HepG2 (cell line): ENCODE measurements around the gene CACNA1D. TPM values are rescaled to one million over a fixed set of nuclear protein-coding genes. Genes with fewer than 3 reads are reported as not detected.
A peak's percentile ranks its signal among the peaks of the same experiment; 100 is the strongest.

Experiments used
- ATAC-seq: fragments of 200-7000 bp; cut with Tn5 transposase; 3 replicates; pipeline ENCODE4 v1.9.1; 2020; ENCODE audit warnings: mild to moderate bottlenecking, moderate library complexity
- BruUV-seq: library from RNA; stranded (reverse); fragments of 400-500 nt; replicated peaks from 2 replicates; lab custom pipeline; 2021; lab: Mats Ljungman, UMichigan
- CTCF ChIA-PET: fragments of 300-600 bp; formaldehyde crosslinking; extraction: SDS; loops from one replicate; lab custom pipeline; 2021; ENCODE audit warnings: low total read pairs, inconsistent platforms, low intra/inter-chr PET ratio; lab: Yijun Ruan, JAX
- POLR2A ChIA-PET: fragments of 350-600 bp; sonication (Branson Sonifier 250); formaldehyde crosslinking; loops from one replicate; lab custom pipeline; 2020; ENCODE audit warnings: antibody characterized with exemption, inconsistent platforms; lab: Yijun Ruan, JAX
- DNase-seq: peaks from one replicate; pipeline ENCODE4 v3.0.0-alpha.2; 2015; ENCODE audit warnings: low spot score
- FAIRE-seq: peaks from 3 replicates; lab custom pipeline; 2011; peaks lifted over from hg19 to GRCh38; lab: Jason Lieb, UNC
- H2AFZ ChIP-seq: one replicate; pipeline ENCODE4 v1.6.1; 2011; ENCODE audit warnings: low read length, inconsistent platforms
- H3K27ac ChIP-seq: fragments of 300-600 bp; 3 replicates; pipeline ENCODE4 v1.8.0; 2011; ENCODE audit warnings: mixed run types, mild to moderate bottlenecking, mixed read lengths, low read length, inconsistent platforms; ENCODE audit not compliant: insufficient read depth; ENCODE audit errors: extremely low read length
- H3K27me3 ChIP-seq, 2 experiments: fragments of 200-600 bp in 1 of 2; 2 replicates in 1 of 2; 3 replicates in 1 of 2; pipeline versions ENCODE4 v1.6.0 to v1.8.0; 2011; ENCODE audit warnings: low read length in 2 of 2, mild to moderate bottlenecking in 2 of 2, moderate library complexity in 2 of 2, inconsistent platforms in 1 of 2; ENCODE audit not compliant: insufficient read depth in 2 of 2, control insufficient read depth in 1 of 2
- H3K36me3 ChIP-seq, 2 experiments: fragments of 200-600 bp in 1 of 2; replicated peaks in 1 of 2; 2 replicates in 1 of 2; 3 replicates in 1 of 2; pipeline versions ENCODE4 v1.5.1 to v1.8.0; 2011; ENCODE audit warnings: low read length in 2 of 2, inconsistent platforms in 1 of 2; ENCODE audit not compliant: insufficient read depth in 2 of 2, control insufficient read depth in 1 of 2
- H3K4me1 ChIP-seq: 2 replicates; pipeline ENCODE4 v1.5.1; 2012; ENCODE audit warnings: low read length, inconsistent platforms; ENCODE audit not compliant: insufficient read depth
- H3K4me2 ChIP-seq: 2 replicates; pipeline ENCODE4 v1.6.0; 2011; ENCODE audit warnings: low read depth, low read length, inconsistent platforms
- H3K4me3 ChIP-seq, 3 experiments: fragments of 200-600 bp in 1 of 3; sonication (generic), shearing (Covaris generic) in 1 of 3; replicated peaks in 1 of 3; 2 replicates each; pipeline ENCODE4 v1.5.1; 2011 to 2016; ENCODE audit warnings: low read length in 3 of 3, inconsistent platforms in 2 of 3, low read depth in 2 of 3, mild to moderate bottlenecking in 2 of 3, control low read depth in 1 of 3, mixed read lengths in 1 of 3; ENCODE audit not compliant: insufficient read depth in 1 of 3
- H3K79me2 ChIP-seq: one replicate; pipeline ENCODE4 v1.6.1; 2011; ENCODE audit warnings: low read length, inconsistent platforms; ENCODE audit not compliant: insufficient read depth
- H3K9ac ChIP-seq: 2 replicates; pipeline ENCODE4 v1.6.0; 2011; ENCODE audit warnings: mild to moderate bottlenecking, low read depth, low read length, inconsistent platforms; ENCODE audit not compliant: insufficient read depth
- H3K9me3 ChIP-seq: 2 replicates; pipeline ENCODE4 v1.5.1; 2012; ENCODE audit warnings: mild to moderate bottlenecking, low read length
- H4K20me1 ChIP-seq: 2 replicates; pipeline ENCODE4 v1.6.0; 2011; ENCODE audit warnings: inconsistent platforms, mild to moderate bottlenecking, low read length, moderate library complexity; ENCODE audit not compliant: insufficient read depth
- DDIT3 ChIP-seq: sonication (generic); formaldehyde crosslinking; IDR thresholded peaks from 2 replicates; pipeline ENCODE4 v1.4.0; 2020; ENCODE audit warnings: mild to moderate bottlenecking, missing genetic modification reagents
- JDP2 ChIP-seq: sonication (generic); formaldehyde crosslinking; IDR thresholded peaks from 2 replicates; pipeline ENCODE4 v1.8.1; 2022; ENCODE audit warnings: missing genetic modification reagents, borderline replicate concordance
- MED13 ChIP-seq: sonication (generic); formaldehyde crosslinking; IDR thresholded peaks from 2 replicates; pipeline ENCODE4 v1.5.0; 2020; ENCODE audit warnings: missing genetic modification reagents
- NFE2L1 ChIP-seq: sonication (generic); formaldehyde crosslinking; IDR thresholded peaks from 2 replicates; pipeline ENCODE4 v1.4.0; 2020; ENCODE audit warnings: missing genetic modification reagents, mild to moderate bottlenecking, borderline replicate concordance
- NFYB ChIP-seq: sonication (generic); formaldehyde crosslinking; IDR thresholded peaks from 2 replicates; pipeline ENCODE4 v1.4.0; 2020; ENCODE audit warnings: missing genetic modification reagents
- PRDM10 ChIP-seq: sonication (generic); formaldehyde crosslinking; IDR thresholded peaks from 2 replicates; pipeline ENCODE4 v1.4.0; 2020; ENCODE audit warnings: low read depth, missing genetic modification reagents
- RFX5 ChIP-seq: IDR thresholded peaks from 2 replicates; pipeline ENCODE4 v1.6.1; 2011; ENCODE audit warnings: low read depth, low read length, improper control_type of control experiment
- SOX13 ChIP-seq, 3 experiments: fragments of 450-650 bp in 1 of 3; sonication (generic) in 1 of 3; formaldehyde crosslinking in 1 of 3; IDR thresholded peaks in 2 of 3; conservative IDR thresholded peaks in 1 of 3; 2 replicates each; pipeline versions ENCODE4 v1.5.0 to v1.6.1; 2016 to 2020; ENCODE audit warnings: antibody characterized with exemption in 1 of 3, mild to moderate bottlenecking in 1 of 3, missing compliant biosample characterization in 1 of 3, missing genetic modification reagents in 1 of 3, moderate library complexity in 1 of 3
- SRF ChIP-seq: IDR thresholded peaks from 2 replicates; pipeline ENCODE4 v1.6.1; 2011; ENCODE audit warnings: mild to moderate bottlenecking, low read depth, low read length, moderate library complexity
- THYN1 ChIP-seq: sonication (generic); formaldehyde crosslinking; IDR thresholded peaks from 2 replicates; pipeline ENCODE4 v1.8.1; 2023; ENCODE audit warnings: low read depth, mild to moderate bottlenecking, moderate library complexity, missing genetic modification reagents, borderline replicate concordance
- ZFYVE20 ChIP-seq: sonication (generic); formaldehyde crosslinking; IDR thresholded peaks from 2 replicates; pipeline ENCODE4 v1.8.0; 2023; ENCODE audit warnings: low read depth, mild to moderate bottlenecking, moderate library complexity, missing genetic modification reagents, borderline replicate concordance
- ZNF17 ChIP-seq: sonication (generic); formaldehyde crosslinking; IDR thresholded peaks from 2 replicates; pipeline ENCODE4 v1.5.0; 2020; ENCODE audit warnings: mild to moderate bottlenecking, missing genetic modification reagents
- ZNF180 ChIP-seq: sonication (generic); formaldehyde crosslinking; IDR thresholded peaks from 2 replicates; pipeline ENCODE4 v1.4.0; 2020; ENCODE audit warnings: low read depth, missing genetic modification reagents, borderline replicate concordance
- ZNF3 ChIP-seq: IDR thresholded peaks from 2 replicates; pipeline ENCODE4 v1.7.0; 2017; ENCODE audit warnings: inconsistent platforms
- ZNF383 ChIP-seq: sonication (generic); formaldehyde crosslinking; IDR thresholded peaks from 2 replicates; pipeline ENCODE4 v1.4.0; 2020; ENCODE audit warnings: missing genetic modification reagents, mild to moderate bottlenecking, borderline replicate concordance
- ZNF639 ChIP-seq: conservative IDR thresholded peaks from 2 replicates; pipeline ENCODE4 v1.6.1; 2018; ENCODE audit warnings: missing genetic modification reagents
- ZNF670 ChIP-seq: sonication (generic); formaldehyde crosslinking; IDR thresholded peaks from 2 replicates; pipeline ENCODE4 v1.8.0; 2022; ENCODE audit warnings: mild to moderate bottlenecking, missing genetic modification reagents, borderline replicate concordance
- ZNF713 ChIP-seq: sonication (generic); formaldehyde crosslinking; IDR thresholded peaks from 2 replicates; pipeline ENCODE4 v1.4.0; 2020; ENCODE audit warnings: mild to moderate bottlenecking, missing genetic modification reagents
- WGBS: methylation state at CpG from one replicate; pipeline ENCODE4 v1.1.6; 2017; ENCODE audit warnings: low lambda C conversion rate; 5-methylcytosine and 5-hydroxymethylcytosine counted together
- in situ Hi-C: cut with HindIII; loops from 2 replicates; pipeline ENCODE4 v1.10.0; 2017; ENCODE audit warnings: low pct_unique_long_range_greater_than_20kb; ENCODE audit not compliant: extremely low pct_ligation_motif_present
- intact Hi-C: fragments of 100-400 bp; cut with micrococcal nuclease; formaldehyde crosslinking; loops from one replicate; pipeline ENCODE4 v1.10.0; 2022; ENCODE audit not compliant: unreplicated experiment
- polyA plus RNA-seq, 8 experiments: library from polyadenylated mRNA; depleted of rRNA in 3 of 8; stranded (reverse) in 7 of 8; unstranded in 1 of 8; fragments of >200 nt; fragmentation: Illumina TruSeq in 4 of 8; extraction: Trizol in 4 of 8; gene quantifications; 2 replicates each; pipeline versions ENCODE4 v1.2.1 to v1.2.3, GENCODE V29; 2011 to 2016; ENCODE audit warnings: low read depth in 4 of 8, missing spikeins in 1 of 8, mixed read lengths in 1 of 8; ENCODE audit not compliant: insufficient read depth in 1 of 8
- total RNA-seq, 5 experiments: library from RNA; depleted of rRNA; stranded (reverse); fragments of >200 nt; fragmentation: Illumina TruSeq; extraction: Trizol; gene quantifications; 2 replicates each; pipeline ENCODE4 v1.2.3, GENCODE V29; 2016; ENCODE audit warnings: low read depth in 1 of 5

Gene CACNA1D
- total and polyA plus RNA-seq, 2 of the 13 experiments (the other 11 are each of a cell fraction or from before 2014, with no cell fraction given), result 0.26 to 0.38 TPM

- H3K27ac ChIP-seq, result peak overlapping the region; percentile 38
- CTCF ChIA-PET, result no interaction called here
- intact Hi-C loops, result no loop called here
- TF ChIP-seq ZNF713 (CRISPR knock-in tag), result no peak
- TF ChIP-seq RFX5, result no peak
- no peak; the same call in 1 of the 2 replicates for TF ChIP-seq PRDM10
- no peak for TF ChIP-seq ZNF3 (CRISPR knock-in tag)
- no peak for TF ChIP-seq THYN1 (CRISPR knock-in tag)
- no peak for TF ChIP-seq NFE2L1 (CRISPR knock-in tag)
- TF ChIP-seq MED13, result no peak
- TF ChIP-seq ZNF383 (CRISPR knock-in tag), result no peak
- TF ChIP-seq SRF, result no peak
- no peak for TF ChIP-seq ZNF639
- no peak for TF ChIP-seq ZNF670
- TF ChIP-seq JDP2 (CRISPR knock-in tag), result no peak
- no peak for TF ChIP-seq ZNF180 (CRISPR knock-in tag)
- no peak for TF ChIP-seq ZNF17 (CRISPR knock-in tag)
- TF ChIP-seq DDIT3 (CRISPR knock-in tag), result no peak
- TF ChIP-seq NFYB (CRISPR knock-in tag), result no peak
- TF ChIP-seq ZFYVE20, result no peak
- no peak for TF ChIP-seq SOX13 (IDR thresholded peaks at IDR 0.05)
- TF ChIP-seq SOX13 (CRISPR knock-in tag; conservative IDR thresholded peaks at IDR 0.05 in 1 of 2, IDR thresholded peaks at IDR 0.05 in 1 of 2), result peak in 1 of 2 experiments; percentile 41; a peak in 1 of 4 replicates
Measured at GRCh38 chr3:53473422-53473821, 21.0 kb upstream of the CACNA1D start.

More at GRCh38 chr3:53473422-53473821, 21.0 kb upstream of the CACNA1D start:
- H3K9me3 ChIP-seq, result no peaks in the 10 kb centered on the region
- H3K79me2 ChIP-seq, result no peaks in the 10 kb centered on the region
- H3K27me3 ChIP-seq, result no peaks in the 10 kb centered on the region
- no peaks in the 10 kb centered on the region for H4K20me1 ChIP-seq
- FAIRE-seq (no peak), ATAC-seq (peak; percentile 44), DNase-seq (peak; percentile 54)
- no peak overlapping the region for H3K9ac ChIP-seq
- no peaks in the 10 kb centered on the region for H3K36me3 ChIP-seq
- H2AFZ ChIP-seq, result no peak overlapping the region
- peak overlapping the region; percentile 50 for H3K4me2 ChIP-seq
- peaks cover 31% of the 10 kb centered on the region for H3K4me1 ChIP-seq
- POLR2A ChIA-PET, result interaction anchor here (0.8 to 1.0 kb wide), 3 partner anchors 11 to 372 kb away, joined by 3 to 4 read pairs (median 3); partner anchors contain the start of gene DCP1A
- H3K4me3 ChIP-seq, result no peak overlapping the region
- in situ Hi-C loops, result no loop called here
- WGBS, result no CpG with 5 or more reads among the region's 2 CpGs
- no TSS peak for BruUV-seq
